ENCODE measurements around the gene TMEM183A. TPM values are rescaled to one million over a fixed set of nuclear protein-coding genes. Genes with fewer than 3 reads are reported as not detected.

The TMEM183A gene
- total RNA-seq, 1 donor from 2014 or later: 69.9 TPM

DNA sequence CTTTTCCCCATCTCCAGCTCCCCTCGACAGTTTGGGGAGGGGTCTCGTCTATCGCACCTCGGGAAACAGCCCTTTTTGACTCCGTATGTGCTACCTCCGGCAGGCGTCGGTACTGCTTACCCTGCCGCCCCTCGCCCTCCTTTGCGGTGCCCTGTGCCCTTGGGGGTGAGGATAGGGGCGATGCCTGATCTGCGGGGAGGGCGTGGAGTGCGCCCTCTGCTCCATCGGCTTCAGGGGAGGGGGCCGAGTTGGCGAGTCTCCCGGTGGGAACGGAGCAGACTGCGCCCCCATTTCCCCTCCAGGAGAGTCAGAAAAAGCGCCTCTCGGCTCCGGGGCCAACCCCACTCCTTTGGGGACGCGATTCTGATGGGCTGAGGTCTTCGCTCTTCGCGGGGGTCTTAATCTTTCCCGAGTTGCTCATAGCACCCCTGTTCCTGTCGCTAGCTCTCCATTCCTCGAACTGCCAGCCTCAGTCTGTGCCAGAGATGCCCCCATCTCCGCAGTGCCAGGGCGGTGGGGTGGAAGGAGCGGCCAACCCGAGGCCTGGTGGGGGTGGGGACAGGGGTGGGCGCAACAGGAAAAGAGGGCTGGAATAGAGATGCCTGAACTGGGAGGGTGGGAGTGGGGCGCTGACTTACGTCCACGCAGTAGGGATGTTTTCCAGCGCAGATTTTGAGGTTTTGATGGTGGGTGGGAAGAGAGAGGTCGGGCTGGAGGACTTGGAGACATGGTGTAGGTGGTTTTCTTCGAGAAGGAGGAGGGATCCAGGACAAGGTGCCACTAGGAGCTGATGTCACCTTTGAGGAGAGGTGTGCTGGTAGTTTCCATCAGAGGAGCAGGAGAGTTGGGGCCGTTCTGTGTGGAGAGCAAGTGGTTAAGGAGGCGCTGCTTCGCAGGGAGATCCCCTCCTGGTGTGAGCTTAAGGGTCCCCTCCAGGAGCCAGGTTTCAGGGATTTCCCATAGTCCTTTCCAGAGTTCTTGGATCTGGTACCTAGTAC lies 19.8 kb downstream of the TMEM183A start:
- intact Hi-C loops (cut with micrococcal nuclease): loop anchor here (1.0 to 10.0 kb wide), 9 partner anchors 20 to 768 kb away; partner anchors contain the start of genes ADIPOR1, CYB5R1, KLHL12 and RABIF
- no peak for DNase-seq (ENCODE audit: low spot score)
- Mint-ChIP-seq H3K27me3 (ENCODE audit: insufficient read depth) (no peaks in the 10 kb centered on the region), H3K4me1 (ENCODE audit: low read depth) (peaks cover 25% of the 10 kb centered on the region), H3K4me3 (peak overlapping the region; percentile 85), H3K9me3 (peaks cover 6% of the 10 kb centered on the region), H3K27ac (peak overlapping the region; percentile 56), H3K36me3 (ENCODE audit: low read depth) (peaks cover 24% of the 10 kb centered on the region)

DNA sequence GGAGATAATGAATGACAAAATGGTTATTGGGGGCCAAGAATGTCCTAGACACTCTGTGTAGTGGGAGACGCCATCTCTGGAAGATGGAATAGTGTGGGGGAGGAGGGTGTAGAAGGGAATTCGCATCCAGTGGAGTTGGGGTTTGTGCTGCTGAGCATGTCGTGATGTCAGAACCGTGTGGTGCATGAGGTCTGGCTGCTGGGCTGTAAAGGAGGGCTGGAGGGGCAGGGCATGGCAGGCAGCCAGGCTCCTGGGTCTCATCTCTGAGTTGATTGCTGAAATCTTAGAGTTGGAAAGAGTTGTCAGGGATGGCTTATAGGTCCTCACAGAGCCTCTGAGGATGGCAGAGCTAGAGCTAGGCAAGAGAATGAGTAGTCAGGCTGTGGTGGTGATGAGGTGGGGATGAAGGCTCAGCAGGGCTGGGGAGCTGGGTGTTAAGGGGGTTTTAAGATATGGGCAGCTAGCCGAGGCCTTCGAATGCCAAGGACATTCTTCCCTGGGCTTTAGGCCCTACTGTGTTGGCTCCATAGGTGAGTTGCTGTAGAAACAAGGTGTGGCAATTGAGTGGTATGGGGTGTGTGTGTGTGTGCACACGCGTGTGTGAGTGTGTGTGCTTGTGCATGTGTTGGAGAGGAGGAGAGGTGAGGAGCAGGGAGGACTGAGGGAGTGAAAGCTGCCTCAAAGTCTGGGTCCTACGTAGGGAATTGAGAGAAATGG lies 21.1 kb downstream of the TMEM183A start:
- intact Hi-C loops (cut with micrococcal nuclease): loop anchor here (5.0 to 10.0 kb wide), 4 partner anchors 141 to 767 kb away; partner anchors contain the start of genes RABIF, UBE2T, ZBED6 and ZC3H11A
- Mint-ChIP-seq H3K36me3 (ENCODE audit: low read depth) (peaks cover 20% of the 10 kb centered on the region), H3K9me3 (peaks cover 6% of the 10 kb centered on the region), H3K27ac (no peak overlapping the region), H3K4me1 (ENCODE audit: low read depth) (peaks cover 25% of the 10 kb centered on the region), H3K4me3 (peak overlapping the region; percentile 85), H3K27me3 (ENCODE audit: insufficient read depth) (no peaks in the 10 kb centered on the region)
- DNase-seq (ENCODE audit: low spot score): no peak

DNA sequence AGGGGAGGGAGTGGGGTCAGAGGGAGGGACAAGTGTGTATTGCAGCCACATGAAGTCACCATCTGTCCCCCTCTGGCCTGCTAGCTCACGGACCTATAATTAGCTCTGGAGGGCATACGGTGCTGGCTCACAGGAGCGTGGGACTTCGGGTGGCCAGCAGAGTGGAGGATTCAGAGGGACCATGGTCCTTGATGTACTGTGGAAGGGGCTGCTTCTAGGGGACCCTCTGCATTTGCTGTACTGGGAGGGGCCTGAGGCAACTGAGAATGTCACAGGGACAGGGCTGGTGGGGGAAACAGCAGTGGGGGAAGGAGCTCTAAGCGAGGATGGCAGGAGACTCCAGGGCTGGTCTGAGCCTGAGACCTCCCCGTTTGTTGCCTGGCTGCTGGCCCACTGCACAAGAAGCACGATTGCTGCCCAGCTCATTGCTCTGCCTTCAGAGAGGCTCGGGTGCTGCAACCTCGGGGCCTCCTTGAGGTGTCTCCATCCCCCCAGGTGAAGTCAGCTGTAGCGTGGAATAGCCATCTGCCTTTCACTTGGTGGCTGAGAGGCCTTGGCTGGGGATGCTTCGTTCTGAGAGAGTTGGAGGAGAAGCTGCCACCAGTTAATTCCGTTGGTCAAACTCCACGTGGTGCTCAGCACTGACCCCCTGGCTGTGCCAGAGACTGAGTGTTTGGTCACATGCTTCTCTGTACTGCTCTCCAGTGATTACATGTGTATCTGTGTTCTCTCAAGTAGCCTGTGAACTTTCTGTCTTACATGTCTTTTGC lies 21.8 kb downstream of the TMEM183A start:
- DNase-seq (ENCODE audit: low spot score): no peak
- intact Hi-C loops (cut with micrococcal nuclease): loop anchor here (5.0 to 10.0 kb wide), 4 partner anchors 142 to 766 kb away; partner anchors contain the start of genes RABIF, UBE2T, ZBED6 and ZC3H11A
- Mint-ChIP-seq H3K36me3 (ENCODE audit: low read depth) (peaks cover 17% of the 10 kb centered on the region), H3K9me3 (peaks cover 6% of the 10 kb centered on the region), H3K27ac (no peak overlapping the region), H3K27me3 (ENCODE audit: insufficient read depth) (no peaks in the 10 kb centered on the region), H3K4me1 (ENCODE audit: low read depth) (peaks cover 25% of the 10 kb centered on the region), H3K4me3 (peak overlapping the region; percentile 1)

DNA sequence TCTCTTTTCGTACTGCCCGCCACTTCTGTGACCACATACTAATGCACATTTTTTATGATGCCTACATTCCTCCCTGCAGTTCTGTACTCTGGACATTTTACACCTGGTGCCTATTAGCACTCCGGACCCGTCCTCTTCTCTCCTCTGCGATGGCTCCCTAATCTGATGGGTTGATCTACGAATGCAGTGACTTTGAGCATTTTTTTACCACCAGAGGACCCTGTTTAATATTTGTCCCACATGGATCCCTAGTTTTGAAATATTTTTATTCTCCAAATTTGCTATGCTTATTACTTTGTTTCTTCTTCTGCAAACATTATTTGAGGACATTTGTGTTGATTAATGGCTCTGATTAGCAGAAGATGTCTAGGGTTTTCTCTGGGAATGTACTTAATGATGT lies 24.3 kb downstream of the TMEM183A start:
- Mint-ChIP-seq H3K27ac (no peak overlapping the region), H3K9me3 (no peaks in the 10 kb centered on the region), H3K36me3 (ENCODE audit: low read depth) (no peaks in the 10 kb centered on the region), H3K27me3 (ENCODE audit: insufficient read depth) (no peaks in the 10 kb centered on the region), H3K4me1 (ENCODE audit: low read depth) (peaks cover 18% of the 10 kb centered on the region), H3K4me3 (no peak overlapping the region)
- no peak for DNase-seq (ENCODE audit: low spot score)
- intact Hi-C loops (cut with micrococcal nuclease): no loop called here

DNA sequence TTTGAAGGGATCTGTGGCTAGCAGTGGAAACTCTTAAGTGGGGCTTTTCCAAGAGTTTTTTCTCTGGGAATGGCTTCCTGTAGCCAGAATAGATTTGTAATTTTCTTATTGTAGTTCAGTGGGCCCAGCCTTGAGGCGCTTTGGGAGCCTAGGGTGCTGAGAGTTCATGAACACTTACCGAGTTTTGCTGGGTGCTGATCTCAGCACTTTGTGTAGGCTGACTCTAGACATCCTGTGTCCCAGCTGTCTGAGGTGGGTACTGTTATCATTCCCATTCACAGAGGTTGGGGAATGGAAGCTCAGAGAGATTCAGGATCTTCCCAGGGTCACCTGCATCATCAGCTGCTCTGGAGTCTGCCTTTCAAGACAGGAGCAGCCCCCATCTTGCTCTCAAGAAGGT lies 26.1 kb downstream of the TMEM183A start:
- Mint-ChIP-seq H3K9me3 (no peaks in the 10 kb centered on the region), H3K4me1 (ENCODE audit: low read depth) (peaks cover 9% of the 10 kb centered on the region), H3K36me3 (ENCODE audit: low read depth) (no peaks in the 10 kb centered on the region), H3K27ac (no peak overlapping the region), H3K4me3 (no peak overlapping the region), H3K27me3 (ENCODE audit: insufficient read depth) (no peaks in the 10 kb centered on the region)
- intact Hi-C loops (cut with micrococcal nuclease): no loop called here
- no peak for DNase-seq (ENCODE audit: low spot score)

DNA sequence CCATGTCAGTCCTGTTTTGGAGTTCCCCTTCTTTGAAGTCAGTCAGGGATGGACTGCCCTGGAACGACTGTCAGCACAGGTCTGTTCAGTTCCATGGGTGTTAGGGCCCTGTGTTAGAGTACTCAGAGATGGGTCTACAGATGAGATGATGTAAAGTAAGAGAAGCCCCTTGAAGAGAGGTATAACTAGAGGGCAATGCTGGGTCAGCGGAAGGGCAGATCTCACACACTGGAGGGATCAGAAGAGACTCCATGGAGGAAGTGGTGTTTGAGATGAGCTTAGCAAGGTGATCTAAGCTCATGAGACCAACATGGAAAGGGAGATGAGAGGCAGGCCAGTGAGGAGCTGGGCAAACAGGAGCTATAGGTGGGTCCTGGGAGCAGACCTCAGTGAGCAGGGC lies 26.7 kb downstream of the TMEM183A start:
- H3K4me3 Mint-ChIP-seq: no peak overlapping the region
- no peak overlapping the region for H3K27ac Mint-ChIP-seq
- no peak for DNase-seq (ENCODE audit: low spot score)
- no peaks in the 10 kb centered on the region for H3K36me3 Mint-ChIP-seq (ENCODE audit: low read depth)
- intact Hi-C loops (cut with micrococcal nuclease): no loop called here
- no peaks in the 10 kb centered on the region for H3K9me3 Mint-ChIP-seq
- H3K27me3 Mint-ChIP-seq (ENCODE audit: insufficient read depth): no peaks in the 10 kb centered on the region
- H3K4me1 Mint-ChIP-seq (ENCODE audit: low read depth): peaks cover 8% of the 10 kb centered on the region

DNA sequence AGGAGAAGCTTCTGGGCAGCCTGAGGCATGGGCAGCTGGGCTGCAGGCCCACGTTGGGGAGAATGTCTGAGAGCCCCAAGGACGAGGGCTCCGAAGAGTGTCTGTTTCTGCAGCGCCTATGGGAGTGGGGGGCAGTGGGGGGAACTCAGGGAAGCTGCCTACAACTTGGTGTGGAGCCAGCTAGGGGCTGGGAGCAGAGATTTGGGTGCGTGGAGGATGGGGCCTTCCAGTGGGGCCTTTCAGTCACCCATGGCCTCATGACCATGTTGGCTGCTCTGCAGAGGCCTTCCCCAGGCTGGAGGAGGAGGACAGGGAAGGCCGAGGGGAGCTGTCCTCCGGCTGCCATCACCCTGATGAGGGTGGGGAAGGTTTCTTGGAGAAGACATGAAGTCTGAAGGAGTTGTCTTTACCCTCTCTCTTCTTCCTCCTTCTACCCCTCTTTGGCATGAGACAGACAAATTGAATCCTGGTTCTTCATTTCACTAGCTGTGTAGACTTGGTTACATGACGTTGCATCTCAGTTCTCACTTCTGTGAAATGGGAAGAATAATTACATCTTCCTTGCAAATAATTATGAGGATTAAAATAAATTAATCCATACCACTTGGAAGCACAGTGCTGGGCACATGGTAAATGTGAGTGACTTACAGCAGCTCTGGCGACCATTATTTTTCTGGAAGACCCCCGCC lies 27.4 kb downstream of the TMEM183A start:
- no peaks in the 10 kb centered on the region for H3K36me3 Mint-ChIP-seq (ENCODE audit: low read depth)
- no peak overlapping the region for H3K4me3 Mint-ChIP-seq
- H3K27me3 Mint-ChIP-seq (ENCODE audit: insufficient read depth): no peaks in the 10 kb centered on the region
- H3K27ac Mint-ChIP-seq: no peak overlapping the region
- H3K4me1 Mint-ChIP-seq (ENCODE audit: low read depth): peaks cover 14% of the 10 kb centered on the region
- intact Hi-C loops (cut with micrococcal nuclease): no loop called here
- no peaks in the 10 kb centered on the region for H3K9me3 Mint-ChIP-seq
- no peak for DNase-seq (ENCODE audit: low spot score)

DNA sequence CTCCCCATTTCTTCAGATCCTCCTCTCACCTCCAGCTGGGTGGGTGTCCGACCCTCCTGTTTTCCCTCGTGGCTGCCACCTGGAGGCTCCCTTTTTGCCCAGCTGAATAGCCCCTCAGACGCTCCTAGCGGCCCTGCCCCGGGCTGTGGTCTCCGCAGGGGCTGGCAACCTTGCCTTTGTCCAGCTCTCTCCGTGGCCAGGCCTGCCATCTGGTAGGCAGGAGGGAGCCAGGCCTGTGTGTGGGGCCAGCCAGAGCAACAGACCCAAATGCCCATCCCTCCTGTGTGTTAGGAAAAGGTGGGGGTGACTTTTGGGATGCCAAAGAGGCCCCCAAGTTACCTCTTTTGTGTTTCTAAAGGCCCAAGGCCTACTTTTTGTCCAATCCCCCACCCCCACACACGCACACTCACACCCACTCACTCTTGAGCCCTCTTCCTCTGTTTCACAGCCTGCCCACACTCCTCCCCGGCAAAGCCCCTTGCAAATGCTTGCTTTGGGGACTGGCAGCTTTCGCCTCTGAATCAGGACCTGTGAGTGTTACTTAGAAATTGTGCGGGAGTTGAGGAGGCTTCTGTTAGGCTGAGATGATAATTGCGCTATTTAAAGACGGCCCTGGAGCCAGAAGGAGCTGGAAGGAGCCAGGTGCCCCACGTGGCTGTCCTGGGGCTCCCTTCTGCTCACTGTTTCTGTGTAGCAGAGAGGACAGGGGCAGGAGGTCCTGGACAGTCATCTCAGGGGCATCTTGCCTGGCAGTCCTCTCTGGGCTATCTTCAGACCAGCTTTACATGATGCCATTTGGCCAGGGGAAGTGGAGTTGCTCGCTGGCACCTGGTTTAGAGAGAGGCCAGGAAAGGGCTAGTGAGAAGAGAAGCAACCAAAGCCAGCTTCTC lies 28.2 kb downstream of the TMEM183A start:
- Mint-ChIP-seq H3K9me3 (no peaks in the 10 kb centered on the region), H3K4me1 (ENCODE audit: low read depth) (peaks cover 14% of the 10 kb centered on the region), H3K36me3 (ENCODE audit: low read depth) (no peaks in the 10 kb centered on the region), H3K27me3 (ENCODE audit: insufficient read depth) (no peaks in the 10 kb centered on the region), H3K4me3 (no peak overlapping the region), H3K27ac (no peak overlapping the region)
- DNase-seq (ENCODE audit: low spot score): no peak
- intact Hi-C loops (cut with micrococcal nuclease): no loop called here

DNA sequence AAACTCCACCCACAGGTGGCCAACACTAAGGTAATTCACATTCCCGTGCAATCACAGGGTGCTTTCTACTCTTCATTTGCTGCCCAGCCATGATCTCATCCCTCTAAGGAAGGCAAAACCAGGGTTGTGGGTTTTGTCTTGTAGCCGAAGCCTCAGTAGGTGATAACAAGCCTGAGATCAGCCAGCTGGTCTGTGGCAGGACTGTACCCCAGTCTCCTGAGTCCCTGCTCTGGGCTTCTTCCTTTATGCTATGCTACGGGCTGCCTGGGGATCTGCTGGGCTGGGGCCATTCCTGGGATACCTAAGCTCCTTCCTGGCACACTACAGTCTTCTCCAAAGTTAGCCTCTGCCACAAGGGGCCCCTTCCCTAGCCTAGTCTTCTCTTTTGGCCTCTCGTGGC lies 29.0 kb downstream of the TMEM183A start:
- H3K9me3 Mint-ChIP-seq: no peaks in the 10 kb centered on the region
- H3K4me3 Mint-ChIP-seq: no peak overlapping the region
- H3K36me3 Mint-ChIP-seq (ENCODE audit: low read depth): no peaks in the 10 kb centered on the region
- intact Hi-C loops (cut with micrococcal nuclease): no loop called here
- no peak for DNase-seq (ENCODE audit: low spot score)
- H3K27me3 Mint-ChIP-seq (ENCODE audit: insufficient read depth): no peaks in the 10 kb centered on the region
- no peak overlapping the region for H3K27ac Mint-ChIP-seq
- peaks cover 14% of the 10 kb centered on the region for H3K4me1 Mint-ChIP-seq (ENCODE audit: low read depth)

DNA sequence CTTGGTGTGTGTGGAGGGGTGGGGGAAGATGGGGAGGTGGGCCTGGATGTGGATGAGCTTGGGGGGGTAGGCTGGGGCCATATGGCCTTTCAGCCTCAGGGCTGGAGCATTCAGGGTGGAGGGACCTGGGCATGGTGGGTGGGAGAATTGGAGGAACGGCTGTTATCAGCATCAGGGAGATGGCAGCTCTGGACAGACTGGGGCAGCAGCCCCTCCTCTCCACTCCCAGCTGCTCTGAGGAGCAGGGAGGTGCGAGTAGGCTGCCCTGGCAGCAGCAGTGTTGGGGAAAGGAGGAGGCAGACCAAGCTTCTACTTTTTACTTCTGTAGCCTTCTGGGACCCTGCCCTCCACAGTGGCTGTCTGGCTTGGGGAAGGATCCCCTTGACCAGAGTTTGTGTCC lies 29.4 kb downstream of the TMEM183A start:
- intact Hi-C loops (cut with micrococcal nuclease): no loop called here
- Mint-ChIP-seq H3K4me1 (ENCODE audit: low read depth) (peaks cover 14% of the 10 kb centered on the region), H3K36me3 (ENCODE audit: low read depth) (no peaks in the 10 kb centered on the region), H3K27me3 (ENCODE audit: insufficient read depth) (no peaks in the 10 kb centered on the region), H3K9me3 (no peaks in the 10 kb centered on the region), H3K4me3 (no peak overlapping the region), H3K27ac (no peak overlapping the region)
- no peak for DNase-seq (ENCODE audit: low spot score)

DNA sequence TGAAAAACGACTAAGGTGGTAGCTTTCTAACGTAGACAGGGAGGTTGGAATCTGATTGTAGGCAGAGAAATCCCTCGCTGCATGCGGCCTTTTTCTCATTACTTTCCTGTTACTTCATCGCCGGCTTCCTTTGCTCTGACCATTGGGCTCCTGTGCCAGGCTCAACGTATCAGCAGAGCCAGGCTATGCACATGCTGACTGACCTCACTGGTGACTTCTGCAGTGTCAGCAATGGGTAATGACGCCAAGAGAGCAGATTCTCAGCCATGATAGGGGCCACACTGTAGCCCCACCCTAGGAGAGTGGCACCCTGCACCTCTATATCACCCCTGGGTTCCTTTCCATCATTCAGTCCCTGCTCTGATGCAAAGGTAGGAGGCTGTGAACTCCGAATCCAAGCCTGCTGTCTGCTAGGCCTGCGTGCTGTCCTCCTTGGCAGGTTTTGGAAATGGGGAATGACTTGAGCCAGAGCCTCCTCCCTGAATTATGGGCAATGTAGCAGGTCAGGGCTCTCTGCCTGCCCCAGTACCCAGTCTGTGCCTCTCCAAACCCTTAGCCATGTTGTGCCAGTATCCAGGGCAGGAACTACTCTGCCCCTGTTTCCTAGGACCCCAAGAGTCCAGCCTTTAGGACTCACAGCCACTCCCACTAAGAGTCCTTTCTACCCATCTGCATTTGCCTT lies 30.5 kb downstream of the TMEM183A start:
- no peak overlapping the region for H3K27ac Mint-ChIP-seq
- H3K27me3 Mint-ChIP-seq (ENCODE audit: insufficient read depth): no peaks in the 10 kb centered on the region
- intact Hi-C loops (cut with micrococcal nuclease): no loop called here

More for the DNA sequence above, 30.5 kb downstream of the TMEM183A start:
- Mint-ChIP-seq H3K9me3 (no peaks in the 10 kb centered on the region), H3K4me3 (no peak overlapping the region), H3K4me1 (ENCODE audit: low read depth) (peaks cover 14% of the 10 kb centered on the region), H3K36me3 (ENCODE audit: low read depth) (no peaks in the 10 kb centered on the region)
- DNase-seq (ENCODE audit: low spot score): no peak
